ENCODE data around the gene TVP23C. TPM values are rescaled to one million over a fixed set of nuclear protein-coding genes. Genes with fewer than 3 reads are reported as not detected.
"Not testable (repeated sequence)": the region's sequence is repeated elsewhere in the genome, so short reads cannot be mapped to it uniquely, and the experiment has no call there.

Gene TVP23C
- total RNA-seq, 1 experiment from 2014 or later = 9.0 TPM

DNA sequence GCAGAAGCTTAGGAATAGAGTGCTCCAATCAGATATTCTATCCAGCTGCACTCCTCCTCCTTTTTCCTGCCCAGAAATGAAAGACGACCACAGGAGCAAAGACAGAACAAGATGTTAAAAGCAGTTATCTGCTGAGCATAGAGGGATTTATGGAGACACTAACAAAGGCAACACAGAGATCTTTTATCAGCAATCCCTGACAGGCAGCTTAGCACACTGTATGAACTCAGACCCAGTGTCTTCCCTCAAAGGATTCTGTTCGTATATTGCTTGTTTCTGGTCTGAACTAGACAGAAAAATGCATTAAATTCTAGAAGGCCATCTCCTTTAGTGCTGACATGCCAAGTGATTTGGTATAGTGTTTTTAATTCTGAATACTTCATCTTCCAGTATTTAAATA lies 16.7 kb downstream of the TVP23C start:
- in situ Hi-C loops (cut with HindIII; ENCODE audit: low pct_unique_long_range_greater_than_20kb, low sequenced_read_pairs) = not testable (repeated sequence)

DNA sequence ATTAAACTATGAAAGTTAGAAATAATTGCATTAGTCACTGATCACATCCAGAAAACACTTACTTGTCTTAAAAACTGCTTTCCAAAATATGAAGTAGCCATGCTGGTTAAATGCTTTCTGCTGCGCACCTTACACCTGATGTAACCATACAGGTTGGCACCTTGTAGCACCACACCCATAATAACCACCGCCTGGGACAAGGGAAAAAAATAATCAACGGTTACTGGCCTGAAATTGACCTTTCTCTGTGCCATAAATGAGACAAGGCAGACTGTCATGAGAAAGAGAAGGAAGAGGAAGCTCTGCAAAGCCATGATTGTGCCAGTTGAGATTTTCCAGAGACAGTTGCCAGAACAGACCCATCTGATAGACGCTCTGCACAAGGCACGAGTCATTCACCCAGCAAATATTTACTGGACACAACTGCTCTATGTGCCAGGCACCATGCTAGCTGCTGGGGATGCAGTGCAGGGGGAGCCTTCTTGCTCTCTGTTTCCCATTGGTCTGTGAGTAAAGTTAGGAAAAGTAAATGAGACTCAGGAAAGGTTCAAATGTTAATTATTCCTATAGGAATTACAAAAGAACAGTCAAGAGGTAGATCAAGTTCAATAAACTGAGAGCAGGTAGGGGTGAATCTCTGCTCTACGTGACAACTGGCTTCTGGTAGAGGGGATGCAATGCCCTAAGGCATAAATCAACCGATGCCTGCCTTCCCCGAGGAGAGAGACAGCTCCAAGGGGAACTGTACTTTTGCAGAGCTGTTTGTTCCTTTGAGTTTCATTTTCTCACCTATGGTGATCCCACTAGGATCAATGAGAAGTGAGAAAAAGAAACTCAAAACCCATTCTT lies 22.7 kb downstream of the TVP23C start:
- in situ Hi-C loops (cut with HindIII; ENCODE audit: low pct_unique_long_range_greater_than_20kb, low sequenced_read_pairs); DNase-seq (ENCODE audit: low read depth, low spot score): not testable (repeated sequence)

More for the DNA sequence above, 16.7 kb downstream of the TVP23C start:
- not testable (repeated sequence) for DNase-seq (ENCODE audit: low read depth, low spot score)

DNA sequence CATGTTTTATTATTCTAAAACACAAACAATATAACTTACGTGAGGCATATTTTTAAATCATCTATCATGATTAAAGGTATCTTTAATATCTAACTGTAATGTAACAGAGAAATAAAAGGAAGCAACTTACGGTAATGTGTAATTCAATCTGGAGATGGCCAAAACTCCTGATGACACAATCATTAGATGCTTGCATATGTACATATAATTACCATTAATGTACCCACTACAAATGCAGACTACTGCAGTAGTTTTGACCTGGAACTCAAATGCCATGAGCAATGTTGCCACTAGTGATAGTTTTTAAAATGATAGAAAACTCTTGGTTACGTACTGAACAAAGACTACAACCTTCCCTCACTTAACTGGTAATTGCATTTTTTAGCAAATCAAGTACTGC lies 30.2 kb downstream of the TVP23C start:
- DNase-seq (ENCODE audit: low read depth, low spot score); in situ Hi-C loops (cut with HindIII; ENCODE audit: low pct_unique_long_range_greater_than_20kb, low sequenced_read_pairs): not testable (repeated sequence)

DNA sequence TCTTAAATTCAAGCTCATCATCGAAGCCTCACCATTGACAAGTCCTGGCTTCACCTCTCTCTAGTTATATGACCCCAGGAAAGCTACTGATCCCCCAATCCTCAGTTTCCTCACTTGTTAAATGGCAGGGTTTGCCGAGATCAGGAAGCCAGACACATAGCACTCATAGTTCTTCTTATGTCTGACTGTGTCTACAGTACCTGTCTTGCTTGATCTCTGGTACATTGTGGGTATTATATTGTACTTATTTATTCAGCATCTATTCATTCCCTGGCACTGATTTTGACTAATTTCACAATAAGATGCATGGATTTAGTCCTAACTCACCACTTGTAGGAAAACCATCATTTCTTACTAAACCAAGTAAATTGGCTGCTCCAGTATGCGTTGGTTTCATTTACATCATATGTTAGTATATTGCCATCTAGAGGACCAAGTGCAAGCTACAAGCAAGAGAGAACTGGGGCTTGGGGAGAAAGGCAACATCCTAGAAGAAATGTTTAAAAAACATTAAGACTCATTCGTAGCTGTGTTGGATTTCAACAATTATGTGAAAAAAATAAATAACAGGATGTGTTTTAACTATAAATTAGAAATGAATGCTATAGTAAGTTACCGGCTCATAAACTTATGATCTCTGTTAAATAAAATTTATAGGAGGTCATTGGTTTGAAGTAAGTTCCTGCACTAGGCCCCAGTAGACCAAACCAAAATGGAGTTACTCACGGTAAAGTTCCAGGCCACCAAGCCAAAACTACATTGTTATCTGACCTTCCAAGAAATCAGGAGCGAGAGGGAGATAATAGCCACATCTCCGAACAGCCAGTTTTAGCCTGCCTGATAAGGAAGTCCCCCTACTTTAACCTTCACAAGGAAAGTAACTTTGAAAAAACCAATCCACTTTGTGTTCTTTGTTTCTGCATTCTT lies 36.7 kb downstream of the TVP23C start:
- DNase-seq (ENCODE audit: low read depth, low spot score) = peak; percentile 74
- in situ Hi-C loops (cut with HindIII; ENCODE audit: low pct_unique_long_range_greater_than_20kb, low sequenced_read_pairs) = not testable (repeated sequence)

DNA sequence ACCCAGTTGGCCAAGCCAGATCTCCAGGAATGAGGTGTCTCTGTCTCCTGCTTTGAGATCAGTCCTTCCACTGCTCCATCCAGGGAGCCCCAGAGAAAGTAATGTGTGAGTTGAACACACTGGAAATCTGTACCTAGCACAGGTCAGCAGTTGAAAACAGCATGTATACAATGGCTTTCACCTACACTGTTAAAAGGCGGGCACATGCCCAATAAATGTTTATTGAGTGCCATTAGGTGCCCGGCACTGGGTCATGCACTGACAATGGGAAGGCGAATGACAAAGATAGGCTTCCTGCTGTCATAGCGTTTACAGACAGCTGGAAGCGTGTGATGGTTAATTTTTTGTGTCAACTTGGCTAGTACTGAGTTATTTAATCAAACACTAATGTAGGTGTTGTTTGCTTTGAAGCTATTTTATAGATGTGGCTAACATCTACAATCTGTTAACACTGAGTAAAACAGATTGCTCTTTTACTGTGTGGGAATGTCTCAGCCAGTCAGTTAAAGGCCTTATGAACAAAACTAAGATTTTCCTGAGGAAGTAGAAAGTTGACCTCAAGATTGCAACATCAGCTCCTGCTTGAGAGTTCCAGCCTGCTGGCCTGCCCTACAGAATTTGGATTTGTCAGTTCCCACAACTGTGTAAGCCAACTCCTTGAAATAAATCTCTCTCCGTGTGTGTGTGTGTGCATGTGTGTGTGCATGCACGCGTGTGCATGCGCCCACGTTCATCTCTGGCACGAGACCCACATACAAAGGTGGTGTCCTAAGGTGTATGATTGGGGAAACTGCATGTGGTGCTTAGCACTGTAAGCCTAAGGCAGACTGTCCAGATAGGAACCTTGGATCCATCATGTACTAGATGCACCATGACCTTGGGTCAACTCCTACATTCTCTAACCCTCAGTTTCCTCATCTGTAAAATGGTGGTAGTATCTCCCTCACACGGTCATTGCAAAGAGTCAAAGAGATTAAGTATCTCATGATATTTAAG lies 38.0 kb downstream of the TVP23C start:
- in situ Hi-C loops (cut with HindIII; ENCODE audit: low pct_unique_long_range_greater_than_20kb, low sequenced_read_pairs); DNase-seq (ENCODE audit: low read depth, low spot score): not testable (repeated sequence)

DNA sequence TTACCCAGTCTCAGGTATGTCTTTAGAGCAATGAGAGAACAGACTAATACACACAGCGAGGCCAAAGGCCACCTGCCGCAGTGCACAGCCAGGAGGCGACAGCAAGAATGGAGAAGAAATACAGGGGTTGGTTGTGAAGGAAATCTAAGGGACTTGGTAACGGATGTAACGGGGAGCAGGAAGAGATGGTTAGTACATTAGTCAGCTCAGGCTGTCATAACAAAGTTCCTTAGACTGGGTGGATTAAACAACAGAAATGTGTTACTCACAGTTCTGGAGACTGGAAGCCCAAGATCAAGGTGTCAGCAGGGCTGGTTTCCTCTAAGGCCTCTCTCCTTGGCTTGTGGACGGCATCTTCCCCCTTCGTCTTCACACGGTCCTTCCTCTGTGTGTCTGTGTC lies 47.1 kb downstream of the TVP23C start:
- DNase-seq (ENCODE audit: low read depth, low spot score) = no peak
- in situ Hi-C loops (cut with HindIII; ENCODE audit: low pct_unique_long_range_greater_than_20kb, low sequenced_read_pairs) = no loop called here

DNA sequence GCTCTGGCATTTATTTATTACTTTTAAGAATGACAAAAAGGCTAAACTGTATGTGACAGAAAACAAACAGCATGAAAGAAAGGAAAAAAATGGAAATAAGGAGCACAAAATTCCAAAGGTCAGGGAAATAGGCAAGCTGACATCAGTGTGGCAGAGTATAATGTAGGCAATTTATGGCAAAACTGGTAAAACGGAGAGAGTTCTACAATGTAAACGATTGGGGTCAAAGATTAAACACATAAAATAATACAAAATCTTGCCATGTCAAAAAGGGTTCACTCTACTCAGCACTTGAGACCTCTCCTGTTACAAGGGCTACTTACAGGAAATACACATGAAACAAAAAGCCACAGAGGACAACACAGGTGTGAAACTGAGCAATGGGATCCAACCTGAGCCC lies 48.8 kb downstream of the TVP23C start:
- DNase-seq (ENCODE audit: low read depth, low spot score) = no peak
- in situ Hi-C loops (cut with HindIII; ENCODE audit: low pct_unique_long_range_greater_than_20kb, low sequenced_read_pairs) = no loop called here

DNA sequence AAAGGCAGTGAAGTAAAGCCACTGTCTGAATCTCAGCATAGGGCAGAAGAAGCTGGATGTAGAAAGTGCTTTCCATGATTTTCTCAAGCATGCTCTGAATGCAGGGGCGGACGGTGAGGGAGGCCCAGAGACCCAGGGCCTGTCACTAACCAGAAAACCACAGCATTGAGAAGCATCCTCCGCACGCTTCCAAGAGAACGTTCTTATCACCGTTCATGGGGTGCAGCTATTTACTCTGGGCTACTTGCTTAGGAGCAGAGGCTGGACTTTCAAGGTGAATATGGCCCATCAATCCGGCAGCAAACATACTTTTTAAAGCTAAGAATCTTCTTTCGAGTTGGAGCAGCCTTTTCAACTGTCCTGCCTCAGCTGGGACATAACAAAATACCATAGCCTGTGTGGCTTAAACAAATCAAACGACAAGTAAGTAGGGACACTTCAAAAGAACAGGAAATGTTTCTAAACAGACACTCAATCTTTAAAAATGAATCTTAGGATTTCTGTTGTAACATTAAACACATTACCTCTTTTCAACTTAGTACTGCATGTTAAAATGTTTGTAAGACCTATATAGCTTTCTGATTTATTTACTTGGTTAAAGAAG lies 49.3 kb downstream of the TVP23C start:
- DNase-seq (ENCODE audit: low read depth, low spot score) = no peak
- in situ Hi-C loops (cut with HindIII; ENCODE audit: low pct_unique_long_range_greater_than_20kb, low sequenced_read_pairs) = no loop called here

DNA sequence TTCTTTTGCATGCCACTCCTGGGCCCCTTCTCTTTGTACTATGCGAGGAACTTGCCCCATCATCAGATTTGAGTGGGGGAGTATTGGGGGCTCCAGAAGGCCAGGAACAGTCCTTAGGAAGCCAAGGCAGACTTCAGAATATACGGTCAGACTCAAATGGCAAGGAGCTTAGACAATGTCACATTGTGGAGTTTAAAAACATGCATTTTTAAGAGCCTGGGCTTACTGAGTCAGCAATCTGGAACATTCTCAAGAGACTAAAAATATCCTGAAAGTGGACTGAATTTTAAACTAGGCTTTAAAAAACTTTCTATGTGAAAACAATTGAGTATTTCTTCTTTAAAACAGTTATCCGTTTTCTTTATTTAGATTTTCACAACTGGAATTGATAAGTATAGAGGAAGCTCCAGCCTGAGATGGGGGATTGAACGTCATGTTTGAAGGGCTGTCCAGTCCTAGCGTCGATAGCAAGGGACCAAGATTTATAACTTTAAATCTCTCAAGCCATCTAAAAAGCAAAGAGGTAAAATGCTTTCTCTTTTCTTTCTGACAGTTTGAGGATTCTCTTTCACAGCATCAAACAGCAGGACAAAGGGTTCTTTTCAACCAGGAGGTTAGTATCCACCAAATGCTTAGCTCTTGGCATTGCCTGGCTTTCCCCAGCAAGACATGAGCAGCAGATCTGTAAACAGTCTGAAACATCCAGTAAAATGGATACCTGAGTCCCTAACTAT lies 50.1 kb downstream of the TVP23C start:
- in situ Hi-C loops (cut with HindIII; ENCODE audit: low pct_unique_long_range_greater_than_20kb, low sequenced_read_pairs) = no loop called here
- DNase-seq (ENCODE audit: low read depth, low spot score) = no peak

DNA sequence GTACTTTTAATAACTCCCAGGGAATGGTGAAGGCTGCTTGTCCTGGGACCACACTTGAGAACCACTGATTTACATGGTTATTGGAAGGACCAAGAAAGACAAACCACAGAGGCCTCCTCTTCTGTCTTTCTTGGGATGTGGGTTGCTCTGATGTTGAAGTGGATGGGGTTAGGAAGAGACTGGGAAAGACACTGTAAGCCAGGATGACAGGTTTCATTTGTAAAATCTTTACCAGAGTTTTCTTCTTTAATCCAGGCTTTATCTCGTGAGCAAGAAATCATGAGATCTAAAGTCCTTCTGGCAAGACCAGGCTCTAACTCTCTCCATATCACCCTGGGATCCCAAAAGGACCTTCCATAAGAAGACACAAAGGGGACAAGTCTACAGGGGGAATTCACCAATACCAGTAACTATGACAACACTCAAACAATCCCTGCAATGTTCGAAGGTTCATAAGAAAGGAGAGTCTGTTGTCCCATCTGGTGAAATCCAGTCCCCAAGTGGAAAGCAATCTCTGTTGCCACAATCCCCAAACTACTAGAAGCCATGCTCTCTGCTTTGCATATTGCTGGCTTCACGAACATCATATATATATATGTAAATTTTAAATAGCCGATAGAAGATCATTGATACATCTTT lies 51.1 kb downstream of the TVP23C start:
- DNase-seq (ENCODE audit: low read depth, low spot score) = no peak
- in situ Hi-C loops (cut with HindIII; ENCODE audit: low pct_unique_long_range_greater_than_20kb, low sequenced_read_pairs) = no loop called here

DNA sequence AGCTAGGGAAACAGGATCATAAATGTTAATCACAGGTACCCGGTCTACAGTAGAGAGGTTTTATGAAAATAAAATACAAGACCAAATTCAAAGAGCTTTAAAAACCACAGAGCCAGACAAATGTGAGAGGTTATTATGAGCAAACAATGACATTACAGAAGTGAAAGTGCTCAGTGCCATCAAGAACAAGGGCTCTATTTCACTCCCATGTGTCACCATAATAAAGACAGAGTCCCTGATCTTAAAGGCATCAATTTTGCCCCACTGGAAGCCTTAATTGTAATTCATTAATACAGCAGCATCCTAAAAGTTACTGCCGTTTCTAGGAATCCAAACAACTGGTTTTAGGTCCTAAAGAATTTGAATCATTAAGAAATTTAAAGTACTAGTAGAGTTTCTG lies 52.1 kb downstream of the TVP23C start:
- in situ Hi-C loops (cut with HindIII; ENCODE audit: low pct_unique_long_range_greater_than_20kb, low sequenced_read_pairs) = no loop called here

DNA sequence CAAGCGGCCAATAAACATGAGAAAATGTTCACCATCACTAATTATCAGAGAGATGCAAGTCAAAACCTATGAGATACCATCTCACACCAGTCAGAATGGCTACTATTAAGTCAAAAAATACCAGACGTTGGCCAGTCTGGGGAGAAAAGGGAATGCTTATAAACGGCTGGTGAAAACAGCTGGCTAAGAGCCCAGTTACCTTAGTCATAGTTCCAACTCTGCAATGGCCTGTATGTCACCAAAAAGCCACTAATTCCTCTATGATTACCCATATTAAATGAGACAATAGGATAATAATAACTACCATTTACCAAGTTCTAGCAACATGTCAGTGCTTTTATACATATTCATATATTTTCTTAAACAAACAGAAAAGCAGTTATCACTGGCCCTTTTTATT lies 52.9 kb downstream of the TVP23C start:
- DNase-seq (ENCODE audit: low read depth, low spot score) = no peak

More for the DNA sequence above, 52.1 kb downstream of the TVP23C start:
- DNase-seq (ENCODE audit: low read depth, low spot score) = peak; percentile 23

DNA sequence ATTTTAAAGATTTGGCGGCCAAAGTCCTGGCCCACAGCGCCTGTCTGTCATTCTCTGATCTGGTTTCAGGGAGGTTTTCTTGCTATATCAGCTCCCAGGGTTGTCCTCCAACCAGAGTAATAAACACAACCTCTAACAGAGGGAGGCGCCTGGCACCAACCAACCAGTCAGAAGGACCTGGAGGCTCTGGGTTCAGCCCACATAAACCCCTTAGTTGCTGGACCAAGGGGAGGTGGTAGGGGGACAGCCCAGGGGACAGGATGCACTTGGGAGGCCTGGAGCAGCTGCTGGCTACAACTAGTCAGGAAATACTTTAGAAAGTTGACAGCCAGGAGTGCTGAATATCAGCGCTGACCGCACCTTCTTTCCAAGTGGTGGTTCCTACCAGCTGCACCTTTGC lies 54.2 kb downstream of the TVP23C start:
- in situ Hi-C loops (cut with HindIII; ENCODE audit: low pct_unique_long_range_greater_than_20kb, low sequenced_read_pairs) = no loop called here
- DNase-seq (ENCODE audit: low read depth, low spot score) = no peak

More for the DNA sequence above, 52.9 kb downstream of the TVP23C start:
- in situ Hi-C loops (cut with HindIII; ENCODE audit: low pct_unique_long_range_greater_than_20kb, low sequenced_read_pairs) = no loop called here

DNA sequence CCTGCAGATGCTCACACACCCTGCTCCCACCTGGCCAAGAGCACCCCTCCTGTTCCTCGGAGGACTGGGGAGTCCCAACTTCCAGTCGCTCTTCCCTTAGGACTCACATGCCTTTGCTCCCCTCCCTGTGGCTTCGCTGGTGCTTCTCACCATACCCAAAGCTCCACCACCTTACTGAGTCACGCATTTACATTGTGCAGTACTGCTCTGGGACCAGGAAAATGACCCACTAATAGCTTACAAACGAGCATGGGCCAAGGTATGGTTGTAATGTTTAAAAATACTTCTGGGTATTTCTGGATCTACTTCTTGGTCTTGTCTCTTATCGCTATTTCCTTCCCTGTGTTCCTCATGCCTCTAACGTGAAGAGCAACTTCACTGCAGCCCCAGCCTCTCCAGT lies 54.8 kb downstream of the TVP23C start:
- in situ Hi-C loops (cut with HindIII; ENCODE audit: low pct_unique_long_range_greater_than_20kb, low sequenced_read_pairs) = no loop called here
- DNase-seq (ENCODE audit: low read depth, low spot score) = no peak

DNA sequence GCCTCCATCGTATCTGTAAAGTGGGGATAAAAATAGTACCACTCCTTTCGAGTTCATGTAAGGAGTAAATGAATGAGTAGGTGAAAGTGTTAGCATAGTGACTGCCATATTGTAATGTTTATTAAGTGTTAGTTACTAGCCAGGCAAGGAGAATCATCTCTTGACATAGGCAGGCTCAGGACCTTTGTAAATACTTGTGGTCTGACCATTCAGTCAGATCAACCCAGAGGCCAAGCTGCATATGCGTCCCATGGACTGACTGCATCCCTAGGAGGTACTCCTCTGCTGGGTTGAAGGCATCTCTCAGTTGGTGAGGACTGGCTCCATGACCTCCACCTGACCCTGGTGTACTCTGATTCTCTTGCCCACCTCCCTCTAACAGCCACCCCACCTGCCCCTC lies 55.4 kb downstream of the TVP23C start:
- no peak for DNase-seq (ENCODE audit: low read depth, low spot score)
- in situ Hi-C loops (cut with HindIII; ENCODE audit: low pct_unique_long_range_greater_than_20kb, low sequenced_read_pairs) = no loop called here

DNA sequence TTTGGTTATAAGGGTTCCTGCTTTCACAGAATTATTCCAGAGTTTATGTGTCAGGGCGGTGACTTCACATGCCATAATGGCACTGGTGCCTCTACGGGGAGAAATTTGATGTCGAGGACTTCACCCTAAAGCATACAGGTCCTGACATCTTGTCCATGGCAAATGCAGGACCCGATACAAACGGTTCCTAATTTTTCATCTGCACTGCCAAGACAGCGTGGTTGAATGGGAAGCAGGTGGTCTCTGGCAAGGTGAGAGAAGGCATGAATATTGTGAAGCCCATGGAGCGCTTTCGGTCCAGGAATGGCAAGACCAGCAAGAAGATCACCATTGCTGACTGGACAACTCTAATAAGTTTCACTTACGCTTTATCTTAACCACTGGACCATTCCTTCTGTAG lies 56.3 kb downstream of the TVP23C start:
- in situ Hi-C loops (cut with HindIII; ENCODE audit: low pct_unique_long_range_greater_than_20kb, low sequenced_read_pairs) = no loop called here
- no peak for DNase-seq (ENCODE audit: low read depth, low spot score)
